ENCODE data around the gene CHRNG. TPM values are rescaled to one million over a fixed set of nuclear protein-coding genes. Genes with fewer than 3 reads are reported as not detected.

CHRNG gene
- total RNA-seq, 1 experiment from 2014 or later: not detected

DNA sequence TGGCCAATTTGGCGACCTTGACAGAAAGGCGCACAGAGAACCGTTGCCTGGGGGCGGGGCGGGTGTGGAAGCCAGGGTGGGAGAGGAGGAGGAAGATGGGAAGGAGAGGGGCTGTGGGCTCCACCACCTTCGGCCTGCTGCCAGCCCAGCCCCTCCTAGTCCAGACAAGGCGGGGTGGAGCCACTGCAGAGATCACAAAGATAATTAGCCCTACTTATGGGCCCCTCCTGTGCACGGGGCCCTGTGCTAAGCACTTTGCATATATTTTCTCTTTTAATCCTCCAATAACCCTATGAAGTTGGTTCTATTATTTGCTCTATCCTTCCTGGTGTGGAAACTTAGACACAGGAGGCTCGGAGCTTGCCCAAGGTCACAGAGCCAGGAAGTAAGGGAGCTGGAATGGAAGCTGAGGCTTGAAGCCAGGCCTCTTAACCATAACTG is 38.1 kb upstream of the CHRNG start:
- Histone ChIP-seq H3K4me3 (ENCODE audit: insufficient read depth, low read depth, low read length) (no peak overlapping the region), H3K27me3 (ENCODE audit: control insufficient read depth, insufficient read depth, low read length) (peaks cover 36% of the 10 kb centered on the region), H3K36me3 (replicated peaks; ENCODE audit: control insufficient read depth, insufficient read depth, low read length) (no peaks in the 10 kb centered on the region)
- peak; percentile 65 for DNase-seq

DNA sequence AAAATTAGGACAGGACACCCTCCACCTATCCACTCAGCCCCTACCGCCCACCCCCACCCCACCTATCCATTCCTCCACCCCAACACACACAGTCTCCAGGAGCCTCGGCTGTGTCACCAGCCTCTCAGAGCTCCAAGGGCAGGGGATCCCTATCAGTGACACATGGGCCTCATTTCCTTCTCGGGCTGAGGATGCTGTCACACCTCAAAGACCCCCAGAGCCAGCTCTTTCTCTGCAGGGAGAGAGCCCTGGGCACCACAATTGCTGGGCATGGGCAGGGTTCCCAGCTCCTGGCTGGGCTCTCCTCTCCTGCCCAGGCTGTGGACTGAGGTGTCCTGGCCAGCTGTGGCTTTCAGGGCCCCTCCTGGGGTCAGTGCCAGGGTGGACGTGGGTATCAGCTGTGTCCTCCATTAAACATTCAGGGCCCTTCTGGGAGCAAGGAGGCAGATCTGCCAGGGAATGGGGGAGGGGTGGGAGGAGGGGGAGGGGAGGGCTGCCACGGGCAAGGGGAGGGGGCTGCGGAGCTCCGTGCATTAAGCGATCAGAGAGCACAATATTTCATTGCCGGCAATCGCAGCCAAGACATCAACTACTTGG is 37.6 kb upstream of the CHRNG start:
- Histone ChIP-seq H3K27me3 (ENCODE audit: control insufficient read depth, insufficient read depth, low read length) (peaks cover 39% of the 10 kb centered on the region), H3K4me3 (ENCODE audit: insufficient read depth, low read depth, low read length) (peak overlapping the region; percentile 71; the same call in 1 of the 2 replicates), H3K36me3 (replicated peaks; ENCODE audit: control insufficient read depth, insufficient read depth, low read length) (no peaks in the 10 kb centered on the region)
- DNase-seq: peak; percentile 84

DNA sequence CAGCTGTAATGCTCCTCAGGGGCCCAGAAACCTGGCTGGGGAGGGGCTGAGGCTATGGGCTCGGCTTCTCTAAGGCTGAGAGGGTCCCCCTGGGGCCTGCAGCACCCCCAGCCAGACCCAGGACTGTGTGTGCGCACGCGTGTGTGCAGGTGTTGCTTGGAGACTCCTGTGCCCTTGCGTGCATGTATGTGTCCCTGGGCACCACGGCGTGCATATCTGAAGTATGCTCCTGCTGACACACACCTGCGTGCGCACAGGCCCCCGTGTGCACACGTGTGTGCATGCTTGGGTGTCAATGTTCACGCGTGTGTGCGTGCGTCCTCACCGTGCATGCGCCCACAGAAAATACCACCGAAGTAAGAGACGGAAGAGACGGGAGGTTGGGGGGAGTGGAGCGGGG is 37.0 kb upstream of the CHRNG start:
- Histone ChIP-seq H3K4me3 (ENCODE audit: insufficient read depth, low read depth, low read length) (peak overlapping the region; percentile 71), H3K36me3 (replicated peaks; ENCODE audit: control insufficient read depth, insufficient read depth, low read length) (no peaks in the 10 kb centered on the region), H3K27me3 (ENCODE audit: control insufficient read depth, insufficient read depth, low read length) (peaks cover 40% of the 10 kb centered on the region)
- DNase-seq: peak; percentile 82

DNA sequence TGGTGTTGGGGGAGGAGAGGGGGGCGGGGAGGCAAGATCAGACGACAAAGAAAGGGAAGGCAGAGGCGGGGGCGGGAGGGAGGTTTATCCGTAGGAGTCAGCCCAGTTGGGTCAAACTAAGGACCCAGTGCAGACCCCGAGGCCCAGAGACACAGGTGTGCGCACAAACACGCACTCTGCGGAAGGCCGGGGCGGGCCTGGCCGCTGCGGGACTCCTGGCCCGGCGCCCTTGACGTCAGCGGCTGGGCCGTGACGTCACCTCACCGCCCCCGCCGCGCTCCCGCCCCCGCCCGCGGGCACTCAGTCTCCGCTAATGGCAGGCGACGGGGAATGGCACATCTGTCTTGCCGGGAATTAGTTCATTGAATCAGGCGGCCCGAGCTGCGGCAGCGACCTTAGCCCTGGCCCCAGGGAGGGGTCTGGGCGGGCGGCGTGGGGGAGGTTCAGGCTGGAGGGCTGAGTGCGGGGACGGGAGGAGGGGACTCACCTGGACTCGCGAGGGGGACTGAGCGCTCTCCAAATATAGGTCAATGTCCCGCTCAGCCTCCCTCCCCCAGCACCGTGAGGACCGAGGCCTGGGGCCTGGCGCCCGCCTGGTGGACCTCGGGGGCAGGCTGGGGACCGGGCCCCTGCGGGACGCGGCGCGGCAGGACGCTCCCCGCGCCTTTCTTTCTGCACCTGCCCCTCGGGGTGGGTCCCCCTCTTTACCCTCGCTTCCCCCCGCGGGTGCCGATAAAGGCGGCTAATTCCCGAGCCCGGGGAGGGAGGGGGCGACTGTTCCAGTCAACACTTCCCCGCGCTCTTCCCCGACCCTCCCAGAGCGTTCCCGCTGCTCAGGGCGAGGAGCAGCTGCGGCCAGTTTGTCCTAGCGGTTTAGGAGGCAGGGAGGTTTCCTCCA is 36.3 kb upstream of the CHRNG start:
- no peaks in the 10 kb centered on the region for H3K36me3 ChIP-seq (replicated peaks; ENCODE audit: control insufficient read depth, insufficient read depth, low read length)
- peaks cover 40% of the 10 kb centered on the region for H3K27me3 ChIP-seq (ENCODE audit: control insufficient read depth, insufficient read depth, low read length)
- peak overlapping the region; percentile 71 for H3K4me3 ChIP-seq (ENCODE audit: insufficient read depth, low read depth, low read length)
- peak; percentile 93 for DNase-seq

DNA sequence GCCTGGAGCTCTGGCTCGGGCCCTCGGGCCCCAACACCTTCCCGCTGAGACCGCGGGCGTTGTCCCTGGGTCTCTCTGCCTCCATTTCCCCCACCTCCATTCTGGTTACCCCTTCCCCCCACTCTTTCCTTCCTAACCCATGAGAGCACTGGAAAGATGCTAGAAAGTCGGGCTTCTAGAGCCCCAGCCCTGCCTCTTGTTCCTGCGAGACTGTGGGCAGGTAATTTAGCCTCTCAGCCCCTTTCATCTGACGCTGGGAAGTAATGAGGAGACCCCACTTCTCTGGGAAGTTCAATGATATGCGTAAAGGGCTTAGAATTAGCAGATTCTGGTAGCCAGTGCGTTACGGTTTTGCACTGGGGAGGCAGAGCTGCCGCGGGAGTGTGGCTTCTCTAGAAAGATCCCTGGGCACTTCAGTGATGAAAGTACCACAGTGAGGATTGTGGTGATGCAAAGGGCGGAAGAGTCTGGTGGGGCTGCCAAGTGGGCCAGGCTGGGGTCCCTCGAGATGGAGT is 35.6 kb upstream of the CHRNG start:
- Histone ChIP-seq H3K27me3 (ENCODE audit: control insufficient read depth, insufficient read depth, low read length) (peaks cover 40% of the 10 kb centered on the region), H3K4me3 (ENCODE audit: insufficient read depth, low read depth, low read length) (peak overlapping the region; percentile 71)

DNA sequence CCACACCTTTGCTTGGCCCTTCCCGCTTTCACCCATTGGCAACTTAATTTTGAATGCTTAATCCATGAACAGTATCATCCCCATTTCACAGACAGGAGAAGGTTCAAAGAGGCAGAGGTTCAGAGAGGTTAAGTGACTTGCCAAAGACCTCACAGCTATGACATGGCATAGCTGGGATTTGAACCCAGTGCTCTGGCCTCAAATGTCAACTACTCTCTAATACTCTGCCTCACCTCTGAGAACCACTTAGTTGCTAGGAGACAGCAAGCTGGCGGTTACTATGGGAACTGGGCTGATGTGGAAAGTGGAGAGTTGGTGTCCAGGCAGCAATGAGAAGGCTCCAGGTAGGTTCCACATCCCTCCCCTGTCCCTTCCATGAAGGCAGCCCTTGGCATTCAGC is 35.1 kb upstream of the CHRNG start:
- Histone ChIP-seq H3K36me3 (replicated peaks; ENCODE audit: control insufficient read depth, insufficient read depth, low read length) (no peaks in the 10 kb centered on the region), H3K27me3 (ENCODE audit: control insufficient read depth, insufficient read depth, low read length) (peaks cover 40% of the 10 kb centered on the region), H3K4me3 (ENCODE audit: insufficient read depth, low read depth, low read length) (no peak overlapping the region)
- DNase-seq: peak; percentile 70

More for the DNA sequence above, 35.6 kb upstream of the CHRNG start:
- H3K36me3 ChIP-seq (replicated peaks; ENCODE audit: control insufficient read depth, insufficient read depth, low read length): no peaks in the 10 kb centered on the region
- DNase-seq: no peak

DNA sequence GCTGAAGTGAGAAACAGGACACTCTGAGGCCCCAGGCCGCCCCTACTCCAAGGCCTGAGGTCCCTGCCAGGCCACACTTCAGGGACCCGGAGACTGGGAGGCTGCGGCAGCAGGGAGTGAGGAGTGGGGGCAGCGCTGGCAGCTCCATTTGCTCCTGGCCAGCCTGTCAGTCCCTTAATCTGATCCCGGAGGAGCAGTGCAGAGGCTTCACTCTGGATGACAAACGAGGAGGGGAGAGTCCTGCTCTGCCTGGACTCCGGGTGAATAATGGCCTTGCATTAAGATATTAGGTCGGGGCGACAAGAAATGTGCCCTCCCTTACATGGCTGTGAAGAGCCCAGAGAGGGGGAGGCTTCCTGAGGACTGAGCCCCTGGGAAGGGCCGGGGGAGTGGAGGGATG is 33.6 kb upstream of the CHRNG start:
- no peak overlapping the region for H3K4me3 ChIP-seq (ENCODE audit: insufficient read depth, low read depth, low read length)
- DNase-seq: peak; percentile 73
- H3K27me3 ChIP-seq (ENCODE audit: control insufficient read depth, insufficient read depth, low read length): peaks cover 38% of the 10 kb centered on the region
- no peaks in the 10 kb centered on the region for H3K36me3 ChIP-seq (replicated peaks; ENCODE audit: control insufficient read depth, insufficient read depth, low read length)

DNA sequence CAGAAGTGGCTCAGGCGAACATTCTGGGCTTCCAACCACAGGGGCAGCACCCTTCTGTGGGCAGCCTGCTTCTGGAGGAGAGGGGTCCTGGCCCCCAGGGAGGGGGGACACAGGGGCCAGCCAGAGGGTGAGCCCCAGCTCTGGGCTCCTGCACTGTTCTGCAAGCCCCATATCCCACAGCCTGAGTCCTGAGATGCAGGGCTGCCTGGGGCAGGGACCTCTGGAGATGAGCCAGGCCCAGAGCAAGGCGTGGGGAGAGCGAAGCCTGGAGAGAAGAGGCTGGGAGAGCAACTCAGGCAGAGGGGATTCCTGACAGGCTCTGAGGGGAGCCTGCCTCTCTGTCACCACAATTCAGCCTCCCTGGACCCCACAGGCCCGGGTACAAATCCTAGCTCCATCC is 32.8 kb upstream of the CHRNG start:
- no peak overlapping the region for H3K4me3 ChIP-seq (ENCODE audit: insufficient read depth, low read depth, low read length)
- H3K36me3 ChIP-seq (replicated peaks; ENCODE audit: control insufficient read depth, insufficient read depth, low read length): no peaks in the 10 kb centered on the region
- peaks cover 38% of the 10 kb centered on the region for H3K27me3 ChIP-seq (ENCODE audit: control insufficient read depth, insufficient read depth, low read length)
- DNase-seq: peak; percentile 64

DNA sequence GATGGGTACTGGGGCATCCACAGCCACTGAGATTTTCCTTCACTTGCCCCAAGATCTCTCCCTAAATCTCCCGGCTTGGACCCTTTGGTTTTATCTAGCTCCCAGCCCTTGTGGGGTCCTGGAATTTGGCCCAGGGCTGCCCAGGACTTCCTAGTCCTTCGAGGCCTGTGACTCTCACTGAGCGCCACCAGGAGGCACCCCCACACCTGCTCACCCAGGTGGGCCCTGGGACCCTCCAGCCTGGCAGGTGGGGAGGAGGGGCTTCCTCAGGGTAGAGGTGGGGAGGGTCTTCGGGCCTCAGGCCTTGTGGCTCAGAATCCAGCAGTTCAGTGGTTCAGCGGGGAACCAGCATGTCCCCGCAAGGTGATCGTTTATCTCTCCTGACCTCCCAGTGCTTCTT is 31.2 kb upstream of the CHRNG start:
- Histone ChIP-seq H3K4me3 (ENCODE audit: insufficient read depth, low read depth, low read length) (no peak overlapping the region), H3K36me3 (replicated peaks; ENCODE audit: control insufficient read depth, insufficient read depth, low read length) (no peaks in the 10 kb centered on the region), H3K27me3 (ENCODE audit: control insufficient read depth, insufficient read depth, low read length) (peaks cover 28% of the 10 kb centered on the region)
- peak; percentile 86 for DNase-seq

DNA sequence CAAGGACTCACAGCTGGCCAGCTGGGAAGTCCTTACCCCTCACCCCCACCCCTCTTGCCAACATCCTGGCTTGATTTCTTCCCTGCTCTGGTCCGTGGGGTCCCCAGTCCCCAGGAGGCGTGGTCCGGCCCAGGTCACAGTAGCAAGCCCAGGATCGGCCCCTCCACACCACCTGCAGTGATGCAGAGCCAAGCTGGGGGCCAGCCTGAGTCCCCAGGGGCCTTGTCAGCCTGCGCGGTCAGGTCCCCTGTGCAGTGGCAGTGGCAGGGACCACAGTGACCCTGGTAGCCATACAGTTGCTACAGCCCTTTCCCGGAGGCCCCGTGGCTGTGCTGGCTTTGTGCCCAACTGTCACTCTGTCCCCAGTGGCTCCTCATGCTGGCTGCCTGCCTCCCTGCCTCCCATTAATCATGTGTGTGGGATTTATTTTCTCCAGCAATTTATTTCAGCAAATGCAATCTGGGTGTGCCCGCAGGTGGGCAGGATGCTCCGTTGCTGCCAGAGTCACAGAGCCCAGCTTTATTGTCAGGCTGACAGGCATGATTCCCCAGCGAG is 28.1 kb upstream of the CHRNG start:
- Histone ChIP-seq H3K36me3 (replicated peaks; ENCODE audit: control insufficient read depth, insufficient read depth, low read length) (no peaks in the 10 kb centered on the region), H3K27me3 (ENCODE audit: control insufficient read depth, insufficient read depth, low read length) (peaks cover 3% of the 10 kb centered on the region), H3K4me3 (ENCODE audit: insufficient read depth, low read depth, low read length) (no peak overlapping the region)
- DNase-seq: no peak

DNA sequence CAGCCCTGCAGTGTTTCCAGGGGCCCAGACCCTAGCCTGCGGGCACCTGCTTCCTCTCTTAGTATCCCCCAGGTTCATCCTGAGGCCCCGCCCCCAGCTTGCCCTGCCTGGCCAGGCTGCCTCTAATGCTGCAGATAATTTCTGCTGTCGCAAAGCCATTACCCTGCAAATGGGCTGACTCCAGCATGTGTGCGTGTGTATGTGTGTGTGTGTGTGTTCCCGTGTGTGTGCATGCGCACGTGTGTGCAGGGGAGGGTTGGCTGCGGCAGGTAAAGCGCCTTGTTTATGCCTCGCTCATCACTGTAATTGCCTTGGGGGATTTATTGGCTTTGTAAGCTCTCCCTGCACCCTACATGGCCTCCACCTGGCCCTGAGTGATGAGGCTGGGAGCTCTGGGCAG is 26.9 kb upstream of the CHRNG start:
- Histone ChIP-seq H3K27me3 (ENCODE audit: control insufficient read depth, insufficient read depth, low read length) (no peaks in the 10 kb centered on the region), H3K4me3 (ENCODE audit: insufficient read depth, low read depth, low read length) (no peak overlapping the region), H3K36me3 (replicated peaks; ENCODE audit: control insufficient read depth, insufficient read depth, low read length) (no peaks in the 10 kb centered on the region)
- peak; percentile 78 for DNase-seq

DNA sequence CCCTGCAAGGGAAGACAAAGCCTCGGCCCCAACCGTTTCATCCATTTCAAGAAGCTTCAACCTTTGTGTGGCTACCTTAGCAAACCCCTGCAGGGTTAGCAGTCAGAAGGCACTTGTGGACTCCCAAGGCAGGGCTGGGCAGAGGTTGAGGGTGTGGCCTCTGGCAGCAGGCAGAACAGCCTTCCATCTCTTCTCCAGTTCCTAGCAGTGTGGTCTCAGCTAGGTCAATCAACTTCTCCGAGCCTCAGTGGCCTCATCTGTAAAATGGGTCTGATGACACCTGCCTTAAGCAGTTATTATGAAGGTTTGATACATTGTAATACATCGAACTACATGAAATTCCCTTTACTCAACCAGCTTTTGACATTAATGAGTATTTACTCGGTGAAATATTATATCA is 26.1 kb upstream of the CHRNG start:
- no peaks in the 10 kb centered on the region for H3K36me3 ChIP-seq (replicated peaks; ENCODE audit: control insufficient read depth, insufficient read depth, low read length)
- no peak overlapping the region for H3K4me3 ChIP-seq (ENCODE audit: insufficient read depth, low read depth, low read length)
- H3K27me3 ChIP-seq (ENCODE audit: control insufficient read depth, insufficient read depth, low read length): no peaks in the 10 kb centered on the region
- no peak for DNase-seq

DNA sequence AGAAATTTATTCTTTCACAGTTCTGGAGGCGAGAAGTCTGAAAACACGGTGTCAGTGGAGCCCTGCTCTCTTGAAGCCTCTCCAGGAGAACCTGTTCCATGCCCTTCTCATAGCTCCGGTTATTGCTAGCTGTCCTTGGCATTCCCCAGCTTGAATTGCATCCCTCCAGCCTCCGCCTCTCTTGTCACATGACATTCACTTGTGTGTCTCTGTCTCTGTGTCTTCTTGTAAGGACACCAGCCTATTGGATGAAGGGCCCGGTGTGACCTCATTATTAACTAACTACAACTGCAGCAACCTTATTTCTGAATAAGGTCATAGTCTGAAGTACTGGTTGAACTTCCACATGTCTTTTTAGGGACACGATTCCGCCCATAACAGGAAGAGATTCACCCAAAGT is 23.9 kb upstream of the CHRNG start:
- Histone ChIP-seq H3K27me3 (ENCODE audit: control insufficient read depth, insufficient read depth, low read length) (no peaks in the 10 kb centered on the region; the same call in 1 of the 2 replicates), H3K36me3 (replicated peaks; ENCODE audit: control insufficient read depth, insufficient read depth, low read length) (no peaks in the 10 kb centered on the region), H3K4me3 (ENCODE audit: insufficient read depth, low read depth, low read length) (no peak overlapping the region)
- DNase-seq: no peak

DNA sequence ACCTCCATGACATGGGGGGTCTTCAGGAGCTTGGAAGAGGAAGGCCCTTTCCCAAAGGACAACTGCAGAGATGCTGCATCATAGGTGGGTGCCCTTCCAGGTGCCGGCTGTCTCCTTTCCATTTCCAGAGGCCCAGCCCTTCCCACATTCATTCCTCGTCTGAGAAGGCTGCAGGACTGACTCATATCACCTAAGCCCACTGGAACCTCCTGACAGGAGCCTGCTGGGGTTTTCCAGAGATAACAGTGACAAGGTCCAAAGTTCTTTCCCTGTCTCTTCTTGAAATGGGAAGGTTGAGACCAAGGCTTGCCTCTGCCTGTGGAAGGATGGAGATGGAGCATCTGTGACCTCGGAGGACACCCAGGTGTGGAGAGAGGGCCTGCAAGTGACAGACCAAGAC is 22.9 kb upstream of the CHRNG start:
- H3K27me3 ChIP-seq (ENCODE audit: control insufficient read depth, insufficient read depth, low read length): peaks cover 2% of the 10 kb centered on the region

DNA sequence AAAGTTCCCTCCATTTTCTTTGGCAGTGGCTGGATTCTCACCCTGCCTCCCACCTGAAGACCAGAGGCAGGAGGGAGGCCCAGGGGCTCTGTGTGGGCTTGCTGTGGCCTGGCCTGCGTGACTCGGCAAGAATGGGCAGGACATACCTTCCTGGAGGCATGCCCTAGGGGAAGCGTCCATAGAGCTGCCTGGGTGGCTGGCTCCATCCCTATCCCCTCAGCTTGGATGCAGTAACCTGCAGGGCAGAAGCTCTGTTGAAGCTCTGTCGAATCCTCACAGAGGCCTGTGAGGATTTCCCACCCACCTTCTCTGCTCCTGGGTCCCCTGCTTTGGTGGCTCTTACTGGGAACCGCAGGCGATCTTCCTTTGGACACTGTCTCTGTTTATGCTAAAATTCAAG is 20.6 kb upstream of the CHRNG start:
- H3K36me3 ChIP-seq (replicated peaks; ENCODE audit: control insufficient read depth, insufficient read depth, low read length): no peaks in the 10 kb centered on the region
- H3K27me3 ChIP-seq (ENCODE audit: control insufficient read depth, insufficient read depth, low read length): peaks cover 22% of the 10 kb centered on the region
- no peak overlapping the region for H3K4me3 ChIP-seq (ENCODE audit: insufficient read depth, low read depth, low read length)
- DNase-seq: peak; percentile 64

More for the DNA sequence above, 22.9 kb upstream of the CHRNG start:
- Histone ChIP-seq H3K4me3 (ENCODE audit: insufficient read depth, low read depth, low read length) (no peak overlapping the region), H3K36me3 (replicated peaks; ENCODE audit: control insufficient read depth, insufficient read depth, low read length) (no peaks in the 10 kb centered on the region)
- DNase-seq: no peak

All from H7 (cell line).